Measurements from ENCODE around the gene SH3BP1. TPM values are rescaled to one million over a fixed set of nuclear protein-coding genes. Genes with fewer than 3 reads are reported as not detected.
"Not testable (repeated sequence)": the region's sequence is repeated elsewhere in the genome, so short reads cannot be mapped to it uniquely, and the experiment has no call there.

The SH3BP1 gene
- total RNA-seq, 1 donor from 2014 or later: 0.82 TPM

DNA sequence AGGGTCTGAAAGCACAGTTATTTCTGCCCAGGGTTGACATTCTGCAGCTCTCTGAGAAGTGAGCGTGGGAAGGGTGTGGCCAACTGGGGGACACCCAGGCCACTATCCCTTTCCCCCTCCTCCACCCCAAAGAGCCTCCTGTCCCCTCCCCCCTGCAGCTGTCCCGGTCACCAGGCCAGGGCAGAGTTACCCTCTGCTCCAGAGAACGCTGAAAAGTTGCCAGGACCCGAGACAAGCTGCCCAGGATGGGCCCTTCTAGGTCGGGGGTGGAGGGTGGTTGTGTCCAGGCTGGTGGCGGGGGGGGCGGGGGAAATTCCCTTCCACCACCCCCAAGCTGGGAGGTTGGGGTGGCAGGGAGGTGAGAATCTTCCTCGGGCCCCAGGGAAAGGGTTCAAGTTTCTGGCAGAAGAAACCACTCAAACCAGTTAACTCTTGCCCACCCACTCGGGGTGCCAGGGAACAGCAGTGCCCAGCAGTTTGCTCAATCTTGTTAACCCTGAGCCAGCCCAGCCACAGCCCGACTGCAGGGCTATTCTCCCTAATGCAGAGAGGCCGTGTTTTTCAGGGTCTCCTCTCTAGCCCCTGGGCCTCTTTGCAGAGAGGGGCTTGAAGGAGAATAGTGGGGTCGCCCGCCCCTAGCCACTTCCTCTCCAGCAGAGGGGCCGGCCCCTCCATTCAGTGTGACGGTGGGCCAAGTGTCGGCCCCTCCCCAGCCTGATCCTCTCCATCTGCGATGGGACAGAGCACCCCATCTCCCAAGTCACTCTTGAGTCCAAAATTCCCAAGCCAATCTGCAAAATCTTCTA is 36.7 kb downstream of the SH3BP1 start:
- FAIRE-seq (no peak), DNase-seq (ENCODE audit: low spot score in 2 of 2) (no peak)

DNA sequence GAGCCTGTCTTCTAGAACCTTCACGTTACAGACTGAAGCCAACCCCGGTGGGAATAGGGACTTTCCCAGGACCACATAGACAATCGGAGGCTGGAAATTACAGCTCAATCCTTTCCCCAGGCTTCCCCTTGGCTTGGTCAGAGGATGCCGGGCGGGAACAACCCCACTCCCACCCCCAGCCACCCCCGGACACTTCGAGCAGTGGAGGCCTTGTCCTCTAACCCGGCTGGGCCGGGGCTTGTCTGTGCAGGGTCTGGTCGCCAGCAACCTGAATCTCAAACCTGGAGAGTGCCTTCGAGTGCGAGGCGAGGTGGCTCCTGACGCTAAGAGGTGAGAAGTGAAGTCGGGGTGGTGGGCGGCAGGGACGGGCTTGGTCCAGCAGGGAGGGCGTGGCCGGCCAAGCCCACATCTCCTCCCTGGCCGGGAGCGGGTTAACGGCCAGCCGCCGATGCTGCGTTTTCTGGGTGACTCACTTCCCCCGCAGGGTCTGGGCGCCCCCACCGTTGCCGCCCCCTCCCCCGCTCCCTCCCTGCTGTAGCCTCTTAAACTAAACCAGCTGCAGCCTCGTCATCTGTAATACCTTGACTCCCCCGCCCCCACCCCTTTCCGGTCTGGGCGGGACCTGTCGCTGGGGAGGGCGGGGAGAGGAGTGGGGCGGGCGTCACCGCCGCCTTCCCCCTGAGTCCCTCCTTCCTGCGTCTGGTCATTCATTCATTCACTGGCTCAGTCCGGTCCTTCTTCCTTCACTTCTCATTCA is 37.4 kb downstream of the SH3BP1 start:
- DNase-seq (ENCODE audit: low spot score in 2 of 2) (peak in 1 of 2 donors; percentile 67), FAIRE-seq (no peak)

DNA sequence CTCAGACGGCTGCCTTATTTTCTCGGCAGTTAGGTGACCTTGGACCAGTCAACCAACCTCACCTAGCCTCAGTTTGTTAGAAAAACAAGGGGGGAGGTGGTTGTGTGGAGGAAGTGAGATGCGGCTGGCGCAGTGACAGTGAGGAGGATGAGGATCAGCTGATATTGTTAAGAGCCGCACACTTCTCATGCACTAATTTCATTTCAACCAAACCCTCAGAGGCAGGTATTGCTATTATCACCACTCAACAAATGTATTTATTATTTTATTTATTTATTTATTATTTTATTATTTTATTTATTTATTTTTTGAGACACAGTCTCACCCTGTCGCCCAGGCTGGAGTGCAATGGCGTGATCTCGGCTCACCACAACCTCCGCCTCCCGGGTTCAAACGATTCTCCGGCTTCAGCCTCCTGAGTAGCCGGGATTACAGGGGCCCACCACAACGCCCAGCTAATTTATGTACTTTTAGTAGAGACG is 38.1 kb downstream of the SH3BP1 start:
- DNase-seq (ENCODE audit: low spot score in 2 of 2) (no peak), FAIRE-seq (no peak)

DNA sequence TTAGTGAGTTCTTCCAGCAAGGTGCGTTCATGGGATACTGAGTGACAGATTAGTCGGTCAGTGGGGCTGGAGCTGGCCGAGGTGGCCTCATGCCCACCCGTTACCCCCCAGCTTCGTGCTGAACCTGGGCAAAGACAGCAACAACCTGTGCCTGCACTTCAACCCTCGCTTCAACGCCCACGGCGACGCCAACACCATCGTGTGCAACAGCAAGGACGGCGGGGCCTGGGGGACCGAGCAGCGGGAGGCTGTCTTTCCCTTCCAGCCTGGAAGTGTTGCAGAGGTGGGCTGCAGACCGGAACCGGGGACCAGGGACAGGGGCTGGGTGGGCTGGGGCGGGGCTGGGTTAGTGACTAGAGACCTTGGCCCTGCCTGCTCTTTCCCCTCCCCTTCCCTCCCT is 38.9 kb downstream of the SH3BP1 start:
- no peak for FAIRE-seq
- no peak for DNase-seq (ENCODE audit: low spot score in 2 of 2)

DNA sequence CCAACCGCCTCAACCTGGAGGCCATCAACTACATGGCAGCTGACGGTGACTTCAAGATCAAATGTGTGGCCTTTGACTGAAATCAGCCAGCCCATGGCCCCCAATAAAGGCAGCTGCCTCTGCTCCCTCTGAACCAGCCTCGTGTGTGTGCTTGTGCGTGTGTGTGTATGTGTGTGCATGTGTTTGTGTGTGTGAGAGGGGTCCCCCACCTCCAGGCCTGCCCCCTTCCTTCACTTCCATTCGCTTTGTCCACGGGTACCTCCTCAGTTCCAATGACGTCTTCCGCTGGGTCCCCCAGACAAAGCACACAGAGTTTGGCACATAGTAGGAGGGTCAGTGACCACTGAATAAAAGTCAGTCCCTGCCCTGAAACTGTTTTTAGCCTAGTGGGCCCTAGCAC is 40.2 kb downstream of the SH3BP1 start:
- DNase-seq (ENCODE audit: low spot score in 2 of 2): no peak
- FAIRE-seq: no peak

DNA sequence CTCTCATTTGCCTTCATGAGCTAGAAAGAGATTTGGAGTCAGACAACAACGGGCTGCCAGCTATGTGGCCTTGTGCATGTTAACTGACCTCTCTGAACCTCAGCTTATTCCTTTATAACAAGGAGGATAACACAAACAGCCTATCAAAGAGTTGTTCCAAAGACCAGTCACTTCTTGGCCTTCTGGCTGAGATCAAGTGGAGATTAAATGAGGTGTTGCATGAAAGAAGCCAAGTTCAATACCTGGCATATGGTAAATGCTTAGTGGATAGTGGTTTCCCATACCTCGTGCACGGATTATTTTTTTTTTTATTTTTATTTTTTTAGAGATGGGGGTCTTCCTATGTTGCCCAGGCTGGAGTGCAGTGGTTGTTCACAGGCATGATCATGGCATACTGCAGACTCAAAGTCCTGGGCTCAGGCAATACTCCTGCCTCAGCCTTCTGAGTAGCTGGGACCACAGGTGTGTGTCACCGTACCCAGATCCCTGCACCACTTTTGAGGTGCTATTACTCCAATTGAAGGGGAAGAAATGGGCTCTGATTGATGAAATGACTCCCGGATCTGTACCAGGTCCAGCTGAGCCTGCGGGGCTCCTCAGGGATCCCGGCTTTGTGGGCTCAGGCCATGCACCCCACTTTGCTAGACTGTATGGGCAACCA is 40.9 kb downstream of the SH3BP1 start:
- DNase-seq (ENCODE audit: low spot score in 2 of 2): no peak
- FAIRE-seq: no peak

DNA sequence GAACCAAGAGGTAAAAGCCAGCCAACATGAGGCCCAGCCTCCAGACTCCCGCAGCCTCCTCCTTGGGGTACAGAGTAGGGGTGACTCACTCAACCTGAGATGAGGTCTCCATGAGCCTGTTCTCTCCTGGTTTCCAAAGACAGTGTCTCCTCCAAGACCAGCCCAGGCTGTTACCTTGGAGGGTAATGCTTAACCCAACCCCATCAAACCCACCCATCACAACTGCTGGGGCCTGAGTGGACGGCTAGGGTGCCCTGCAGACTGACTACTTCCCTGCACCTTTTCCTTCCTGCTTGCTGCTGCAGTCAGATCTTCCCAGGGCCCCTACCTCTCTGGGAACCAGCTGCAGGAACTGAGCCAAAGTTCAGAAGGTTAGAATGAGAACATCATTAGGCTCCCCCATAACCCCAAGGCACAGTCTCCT is 41.5 kb downstream of the SH3BP1 start:
- no peak for FAIRE-seq

DNA sequence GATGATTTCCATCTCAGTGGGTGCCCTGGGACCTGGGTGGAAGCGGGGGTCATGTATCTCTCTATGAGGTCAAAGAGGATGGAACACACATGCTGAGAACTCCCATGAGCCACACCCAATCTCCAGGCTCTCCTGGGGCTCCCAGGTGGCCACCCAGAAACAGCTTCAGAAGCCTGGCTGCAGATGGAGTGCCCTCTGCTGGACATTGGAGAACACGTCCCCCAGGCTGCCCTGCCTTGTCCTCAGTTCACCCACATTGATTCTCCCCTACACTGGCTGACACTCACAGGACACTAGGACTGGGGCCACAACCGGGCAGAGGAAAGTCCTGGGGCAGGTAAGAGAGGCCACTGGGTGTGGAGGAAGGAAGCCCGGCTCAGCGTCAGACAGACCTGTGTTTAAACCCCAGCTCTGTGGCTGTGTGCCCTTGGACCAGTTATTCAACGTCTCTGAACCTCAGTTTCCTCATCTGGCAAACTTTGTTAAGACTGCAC is 42.1 kb downstream of the SH3BP1 start:
- FAIRE-seq: no peak
- peak in 1 of 2 donors; percentile 76 for DNase-seq (ENCODE audit: low spot score in 2 of 2)

More for the DNA sequence above, 41.5 kb downstream of the SH3BP1 start:
- no peak for DNase-seq (ENCODE audit: low spot score in 2 of 2)

DNA sequence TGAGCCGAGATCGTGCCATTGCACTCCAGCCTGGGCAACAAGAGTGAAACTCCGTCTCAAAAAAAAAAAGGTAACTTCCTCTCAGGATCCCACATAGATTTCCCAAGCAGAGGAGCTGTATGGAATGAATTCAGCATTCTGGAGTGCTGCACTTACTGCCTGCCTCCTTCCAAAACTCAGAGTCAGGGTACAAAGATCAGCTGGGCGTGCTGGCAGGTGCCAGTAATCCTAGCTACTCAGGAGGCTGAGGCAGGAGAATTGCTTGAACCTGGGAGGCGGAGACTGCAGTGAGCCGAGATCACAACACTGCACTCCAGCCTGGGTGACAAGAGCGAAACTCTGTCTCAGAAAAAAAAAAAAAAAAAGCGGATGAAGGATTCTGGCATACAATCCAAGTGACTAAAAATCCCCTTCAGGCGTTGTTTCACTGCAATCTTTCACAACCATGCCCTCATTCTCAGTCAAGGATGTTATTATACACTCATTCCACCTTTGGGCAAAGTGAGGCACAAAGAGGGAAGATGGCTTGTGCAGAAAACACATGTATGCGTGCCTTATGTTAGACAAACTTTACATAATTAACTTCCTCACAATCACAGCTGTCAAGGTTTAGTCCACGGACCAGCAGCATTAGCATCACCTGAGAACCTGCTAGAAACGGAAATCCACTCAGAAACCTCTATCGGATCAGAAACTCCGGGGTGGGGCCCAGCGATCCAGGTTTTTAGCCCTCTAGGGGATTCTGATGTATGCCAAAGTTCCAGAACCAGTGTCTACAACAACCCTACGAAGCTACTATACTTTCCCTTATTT is 45.5 kb downstream of the SH3BP1 start:
- DNase-seq (ENCODE audit: low spot score in 2 of 2): no peak
- no peak for FAIRE-seq

DNA sequence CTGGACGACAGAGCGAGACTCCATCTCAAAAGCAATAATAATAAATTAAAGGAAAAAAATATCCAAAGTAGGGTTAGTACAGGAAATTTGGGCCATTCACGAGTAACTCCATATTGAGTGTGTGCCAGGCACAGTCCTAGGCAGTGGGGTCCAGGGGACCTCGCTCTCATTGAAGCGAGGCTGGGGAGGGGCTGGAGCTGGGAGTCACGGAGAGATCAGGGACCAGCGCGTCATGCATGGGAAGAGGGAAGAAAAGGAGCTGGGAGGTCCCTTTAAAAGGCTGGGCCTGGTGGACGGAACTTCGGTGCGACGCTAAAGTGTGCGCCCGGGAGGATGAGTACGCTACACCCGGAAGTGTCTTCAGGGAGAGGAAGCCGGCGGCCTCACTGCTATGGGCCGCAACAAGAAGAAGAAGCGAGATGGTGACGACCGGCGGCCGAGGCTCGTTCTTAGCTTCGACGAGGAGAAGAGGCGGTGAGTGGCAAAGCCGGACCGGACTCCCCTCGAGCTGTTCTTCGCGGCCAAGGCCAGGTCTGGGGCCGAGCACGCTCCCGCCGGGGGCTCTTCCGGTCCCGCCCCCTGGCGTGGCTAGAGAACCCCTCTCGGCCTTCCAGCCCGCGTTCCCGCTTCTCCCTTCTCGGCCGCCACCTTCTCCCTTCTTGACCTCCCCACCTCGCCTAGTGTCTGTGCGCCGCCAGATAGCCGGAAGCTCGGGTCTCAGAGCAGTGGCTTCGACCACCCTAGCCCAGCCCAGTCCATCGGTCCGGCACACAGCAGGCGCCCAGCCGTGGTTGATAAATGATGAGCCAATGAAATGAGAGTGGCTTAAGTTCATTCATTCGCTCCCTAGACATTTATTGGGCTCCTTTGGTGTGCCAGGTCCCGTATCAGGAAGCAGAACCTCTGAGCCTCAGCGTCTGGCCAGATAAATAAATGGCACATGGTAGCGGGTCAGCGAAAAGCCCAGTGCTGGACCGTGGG is 46.8 kb downstream of the SH3BP1 start, which contains the start of gene NOL12:
Gene NOL12, plus strand, starts transcription at position 342 of the 981 bp plus-strand sequence. Its CDS starts 50 bp downstream, at position 392.
- FAIRE-seq (no peak), DNase-seq (ENCODE audit: low spot score in 2 of 2) (peak; percentile 65 to 84)

DNA sequence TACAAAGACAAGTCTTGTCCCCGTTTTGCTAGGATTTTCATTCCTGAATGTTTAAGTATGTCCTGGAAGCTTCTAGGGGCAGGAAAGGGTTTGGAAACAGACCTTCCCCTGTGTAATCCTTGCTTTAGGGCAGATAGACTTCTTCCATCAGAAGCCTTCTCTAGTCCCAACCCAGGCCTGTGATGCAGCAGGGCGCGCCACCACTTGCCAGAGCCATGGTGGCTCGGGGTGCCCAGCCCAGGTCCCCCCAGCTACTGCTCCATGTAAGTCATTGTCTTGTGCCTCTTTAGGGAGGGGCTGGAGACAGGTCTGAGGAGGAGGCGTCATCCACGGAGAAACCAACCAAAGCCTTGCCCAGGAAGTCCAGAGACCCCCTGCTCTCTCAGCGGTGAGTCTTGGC is 50.9 kb downstream of the SH3BP1 start:
- DNase-seq (ENCODE audit: low spot score in 2 of 2) (no peak), FAIRE-seq (no peak)

DNA sequence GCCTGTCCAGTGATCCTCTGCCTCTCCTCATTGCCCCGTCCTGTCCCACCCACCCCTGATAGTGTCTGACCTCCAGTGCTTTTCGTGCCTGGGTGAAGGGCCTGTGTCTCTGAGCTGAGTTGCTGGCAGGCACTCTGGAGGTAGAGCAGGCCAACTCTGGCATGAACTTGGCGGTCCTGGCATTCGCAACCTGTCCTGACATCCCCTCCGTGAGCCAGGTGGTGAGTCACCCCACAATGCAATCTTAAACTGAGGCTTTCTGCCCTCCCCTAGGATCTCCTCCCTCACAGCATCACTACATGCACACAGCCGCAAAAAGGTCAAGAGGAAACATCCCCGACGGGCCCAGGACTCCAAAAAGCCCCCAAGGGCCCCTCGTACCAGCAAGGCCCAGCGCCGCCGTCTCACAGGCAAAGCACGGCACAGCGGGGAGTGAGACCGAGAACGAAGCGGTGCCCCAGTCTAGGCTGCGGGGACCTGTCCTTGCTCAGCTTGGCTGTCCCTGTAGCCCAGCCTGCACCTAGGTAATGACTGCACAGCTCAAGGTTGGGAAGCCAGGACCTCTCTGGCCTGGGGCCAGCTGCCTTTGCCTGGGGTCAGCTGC is 51.5 kb downstream of the SH3BP1 start:
- no peak for DNase-seq (ENCODE audit: low spot score in 2 of 2)
- no peak for FAIRE-seq

DNA sequence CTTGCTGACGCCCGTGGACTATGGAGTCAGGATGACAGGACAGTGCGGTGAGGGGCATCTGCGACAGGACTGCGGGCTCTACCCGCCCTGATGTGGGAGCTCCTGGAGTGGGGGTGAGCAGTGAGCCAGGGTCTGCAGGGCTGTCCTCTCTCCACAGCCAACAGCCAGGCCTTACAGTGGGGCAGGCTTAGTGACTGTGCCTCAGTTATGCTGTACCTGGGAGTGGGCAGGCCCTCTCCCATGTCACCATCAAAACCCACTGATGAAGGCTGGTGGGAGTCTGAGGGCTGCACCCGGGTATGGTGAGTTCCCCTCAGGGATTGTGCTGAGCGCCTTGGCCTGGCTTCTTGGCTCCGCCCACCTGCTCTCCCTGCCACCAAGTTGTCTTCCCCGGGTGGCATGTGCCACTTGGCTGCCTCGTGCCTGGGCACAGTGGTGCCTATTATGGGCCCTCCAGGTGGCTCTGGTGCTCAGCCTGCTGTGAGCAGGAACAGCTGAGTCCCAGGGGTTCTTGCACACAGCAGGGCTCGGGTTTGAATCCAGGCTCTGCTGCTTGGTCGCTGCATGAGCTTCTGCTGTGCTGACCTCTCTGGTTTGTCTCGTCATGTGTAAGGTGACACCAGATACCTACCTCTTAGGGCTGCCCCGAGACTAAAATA is 53.3 kb downstream of the SH3BP1 start:
- no peak for DNase-seq (ENCODE audit: low spot score in 2 of 2)
- no peak for FAIRE-seq

DNA sequence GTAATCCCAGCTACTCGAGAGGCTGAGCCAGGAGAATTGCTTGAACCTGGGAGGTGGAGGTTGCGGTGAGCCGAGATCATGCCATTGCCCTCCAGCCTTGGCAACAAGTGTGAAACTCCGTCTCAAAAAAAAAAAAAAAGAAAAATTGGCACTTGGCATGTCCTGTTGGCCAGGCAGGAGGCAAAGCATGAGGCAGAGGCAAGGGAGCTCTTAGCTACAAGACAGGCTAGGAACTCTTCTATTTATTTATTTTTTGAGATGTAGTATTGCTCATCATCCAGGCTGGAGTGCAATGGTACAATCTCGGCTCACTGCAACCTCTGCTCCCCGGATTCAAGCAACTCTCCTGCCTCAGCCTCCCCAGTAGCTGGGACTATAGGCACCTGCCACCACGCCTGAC is 54.7 kb downstream of the SH3BP1 start:
- DNase-seq (ENCODE audit: low spot score in 2 of 2); FAIRE-seq: not testable (repeated sequence)

DNA sequence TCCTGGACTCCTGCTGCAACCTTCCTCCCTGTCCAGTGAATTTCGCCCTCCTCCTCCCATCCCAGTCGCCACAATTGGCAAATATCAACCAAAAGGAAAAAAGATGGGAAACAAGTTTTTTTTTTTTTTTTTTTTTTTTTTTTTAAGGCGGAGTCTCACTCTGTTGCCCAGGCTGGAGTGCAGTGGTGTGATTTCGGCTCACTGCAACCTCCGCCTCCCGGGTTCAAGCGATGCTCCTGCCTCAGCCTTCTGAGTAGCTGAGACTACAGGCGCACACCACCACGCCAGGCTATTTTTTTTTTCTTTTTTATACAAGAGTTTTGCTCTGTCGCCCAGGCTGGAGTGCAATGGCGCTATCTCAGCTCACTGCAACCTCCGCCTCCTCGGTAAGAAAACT is 56.8 kb downstream of the SH3BP1 start:
- FAIRE-seq; DNase-seq (ENCODE audit: low spot score in 2 of 2): not testable (repeated sequence)

DNA sequence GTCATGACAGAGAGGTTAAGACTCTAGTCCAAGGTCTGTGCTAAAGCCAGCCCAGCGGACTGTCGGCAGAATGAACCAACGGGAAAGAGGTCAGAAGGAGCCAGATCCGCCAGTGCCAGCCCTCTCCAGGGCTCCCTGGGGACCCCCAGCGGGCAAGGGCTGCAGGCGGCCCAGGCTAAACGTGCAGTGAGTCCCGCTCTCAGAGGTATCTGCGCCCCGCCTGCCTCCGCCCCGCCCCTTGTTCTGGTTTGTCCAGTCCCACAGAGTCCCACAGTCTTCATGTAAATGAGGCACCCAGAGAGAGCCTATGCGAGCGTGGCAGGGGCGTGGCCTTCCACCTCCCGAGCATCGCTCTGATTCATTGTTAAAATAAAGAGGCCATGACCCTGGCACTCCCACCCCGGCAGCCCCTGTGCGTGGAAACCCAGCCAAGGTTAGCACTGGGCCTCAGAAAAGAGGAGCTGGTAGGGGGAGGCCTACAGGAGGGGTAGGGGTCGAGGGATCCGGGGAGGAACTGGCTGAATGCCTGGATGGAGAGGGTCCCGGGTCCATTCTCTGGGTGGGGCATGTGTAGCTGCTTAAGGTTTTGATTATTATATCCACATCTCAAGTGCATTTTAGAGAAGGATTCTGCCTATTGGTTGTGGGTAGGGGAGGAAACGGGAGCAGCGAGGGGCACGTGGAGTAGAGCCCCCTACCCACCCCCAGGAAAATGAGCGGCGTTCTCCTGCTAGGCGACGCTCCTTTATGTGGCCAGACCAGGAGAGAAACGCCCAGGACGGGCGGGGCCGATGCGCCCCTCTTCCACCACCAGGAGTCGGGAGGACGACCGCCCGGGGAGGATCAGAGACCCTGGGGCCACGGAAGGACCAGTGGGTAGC is 57.4 kb downstream of the SH3BP1 start, which contains the start of gene TRIOBP:
Gene TRIOBP, plus strand, starts transcription at position 392 of the 881 bp plus-strand sequence. CDS start 4,318 bp downstream, outside the sequence.
- FAIRE-seq: no peak

DNA sequence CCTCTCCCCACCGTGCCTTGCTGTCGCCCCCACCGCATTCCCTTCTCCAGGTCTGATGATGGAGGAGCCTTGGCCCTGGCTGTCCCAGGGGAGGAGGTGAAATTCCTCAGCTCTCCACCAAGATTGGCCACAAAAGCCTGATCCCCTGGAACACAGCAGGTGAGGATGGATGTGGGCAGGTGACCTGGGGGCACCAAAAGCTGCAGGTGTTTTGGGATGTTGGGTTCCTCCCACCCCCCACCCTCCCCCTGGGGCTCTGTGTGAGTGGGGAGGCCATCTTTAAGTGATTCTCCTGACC is 58.0 kb downstream of the SH3BP1 start:
- no peak for FAIRE-seq
- DNase-seq (ENCODE audit: low spot score in 2 of 2): no peak

More for the DNA sequence above, 57.4 kb downstream of the SH3BP1 start, which contains the start of gene TRIOBP:
- peak; percentile 54 to 86 for DNase-seq (ENCODE audit: low spot score in 2 of 2)
